Heart right ventricle (tissue), 16 donors: ENCODE results near the gene TPMT. TPM values are rescaled to one million over a fixed set of nuclear protein-coding genes. Genes with fewer than 3 reads are reported as not detected.

Experiments used
- ATAC-seq, 8 donors: fragments of 200-7000 bp; cut with Tn5 transposase; one replicate each; pipeline ENCODE4 v1.9.1; 2020; ENCODE audit warnings: mild to moderate bottlenecking in 8 of 8, moderate library complexity in 8 of 8, moderate number of reproducible peaks in 1 of 8
- DNase-seq, 2 donors: peaks; one replicate each; pipeline ENCODE4 v3.0.0-alpha.2; 2020
- H3K27ac ChIP-seq, 10 donors: fragments of 200-600 bp; sonication (generic) in 2 of 10; one replicate each; pipeline versions ENCODE4 v1.5.0 to v1.8.0; 2020 to 2022; ENCODE audit warnings: mild to moderate bottlenecking in 3 of 10
- H3K27me3 ChIP-seq, 7 donors: fragments of 200-600 bp; one replicate each; pipeline ENCODE4 v1.8.0; 2021 to 2022; ENCODE audit warnings: mild to moderate bottlenecking in 2 of 7
- H3K36me3 ChIP-seq, 9 donors: fragments of 200-600 bp; sonication (generic) in 1 of 9; one replicate each; pipeline versions ENCODE4 v1.5.0 to v1.8.0; 2020 to 2022; ENCODE audit warnings: mild to moderate bottlenecking in 2 of 9
- H3K4me1 ChIP-seq, 9 donors: fragments of 200-600 bp; sonication (generic) in 1 of 9; one replicate each; pipeline versions ENCODE4 v1.5.0 to v1.8.0; 2020 to 2022; ENCODE audit warnings: mild to moderate bottlenecking in 4 of 9
- H3K4me3 ChIP-seq, 10 donors: fragments of 200-600 bp; sonication (generic) in 2 of 10; one replicate each; pipeline versions ENCODE4 v1.5.0 to v1.8.0; 2020 to 2022; ENCODE audit warnings: mild to moderate bottlenecking in 7 of 10, moderate library complexity in 2 of 10
- H3K9me3 ChIP-seq, 11 donors: fragments of 200-600 bp in 10 of 11; sonication (generic) in 2 of 11; one replicate each; pipeline versions ENCODE4 v1.5.0 to v1.8.0; 2013 to 2022; ENCODE audit warnings: mild to moderate bottlenecking in 2 of 11, control low read depth in 1 of 11, moderate library complexity in 1 of 11
- CTCF ChIP-seq, 9 donors: fragments of 200-600 bp; sonication (generic) in 2 of 9; IDR thresholded peaks; one replicate each; pipeline versions ENCODE4 v1.5.0 to v1.8.0; 2021 to 2022; ENCODE audit warnings: antibody characterized with exemption in 9 of 9, mild to moderate bottlenecking in 5 of 9, moderate library complexity in 1 of 9
- WGBS, 2 donors: extraction: QIAGEN DNeasy Blood & Tissue Kit; methylation state at CpG; one replicate each; pipeline ENCODE4 v1.1.7; 2013; ENCODE audit warnings: inconsistent platforms in 1 of 2; 5-methylcytosine and 5-hydroxymethylcytosine counted together
- intact Hi-C, 10 donors: fragments of 100-400 bp; cut with DNase I; formaldehyde crosslinking; loops; one replicate each; pipeline versions ENCODE4 v1.11.1 to v1.14.2; 2022
- polyA plus RNA-seq, 2 donors: library from polyadenylated mRNA; stranded (reverse); fragments of 200-250 nt; gene quantifications; one replicate each; pipeline ENCODE4 v1.2.3, GENCODE V29; 2013
- total RNA-seq, 10 donors: library from RNA; stranded (reverse); fragmentation: NEBNext Ultra II Directional in 3 of 10; extraction: Animal tissue kit (Norgen Biotek cat#: 25700) in 3 of 10; gene quantifications; one replicate each; pipeline versions ENCODE4 v1.2.1 to v1.2.4, GENCODE V29; 2021 to 2023
- donor health status: Arrhythmogenic right ventricular cardiomyopathy.
- donor health status: ischemic (EF 13 %, LVEDD 7.1; RV severe dilation, severe dysfunction).
- donor health status: healthy with polysubstance abuse.
- donor health status: DM: no; HTN: yes; CAD: no.
- donor health status: DM: no; HTN: no; CAD: no.
- donor health status: ischemic (EF 25% LVEDD 6.9; RV normal size, moderate dysfunction).
- donor health status: ischemic (EF 25% LVEDD 5.7; RV mildly dilated, moderate dysfunction).
- donor health status: healthy.
- donor health status: DM: yes; HTN: yes; CAD: no.
- donor health status: Ischemic cardiomyopathy.
- donor health status: ischemic (EF 35%, LVEDD 5.7; RV mildly dilated, moderate dysfunction).
- donor health status: nonischemic (EF 11% LVEDD 7.7; RV severe dilation, severe dysfunction).
- donor health status: DM: yes; HTN: yes; CAD: no.
- donor health status: PGD.
- donor health status: ischemic (EF 29% LVEDD 5.4; RV normal size, mild dysfunction).
- donor health status: nonischemic (EF 23%, LVEDD 6.1; RV moderate dilation, normal function).

Gene TPMT
- total and polyA plus RNA-seq, 12 donors: 10.2 to 16.0 (median 13.0) TPM

GRCh38 chr6:18088419-18089296 lies 66.2 kb downstream of the TPMT start:
- 78 to 84% methylated on average over 5 of the region's 5 CpGs for WGBS, 2 donors
- Histone ChIP-seq H3K27me3 (no peaks in the 10 kb centered on the region), H3K9me3 (peaks cover 0 to 18% (median 0%) of the 10 kb centered on the region in 11 donors), H3K36me3 (no peaks in the 10 kb centered on the region), H3K27ac (no peak overlapping the region), H3K4me1 (no peaks in the 10 kb centered on the region), H3K4me3 (no peak overlapping the region)
- ATAC-seq (no peak), DNase-seq (no peak)
- TF ChIP-seq CTCF (IDR thresholded peaks at IDR 0.05): no peak
- intact Hi-C loops: no loop called here

DNA sequence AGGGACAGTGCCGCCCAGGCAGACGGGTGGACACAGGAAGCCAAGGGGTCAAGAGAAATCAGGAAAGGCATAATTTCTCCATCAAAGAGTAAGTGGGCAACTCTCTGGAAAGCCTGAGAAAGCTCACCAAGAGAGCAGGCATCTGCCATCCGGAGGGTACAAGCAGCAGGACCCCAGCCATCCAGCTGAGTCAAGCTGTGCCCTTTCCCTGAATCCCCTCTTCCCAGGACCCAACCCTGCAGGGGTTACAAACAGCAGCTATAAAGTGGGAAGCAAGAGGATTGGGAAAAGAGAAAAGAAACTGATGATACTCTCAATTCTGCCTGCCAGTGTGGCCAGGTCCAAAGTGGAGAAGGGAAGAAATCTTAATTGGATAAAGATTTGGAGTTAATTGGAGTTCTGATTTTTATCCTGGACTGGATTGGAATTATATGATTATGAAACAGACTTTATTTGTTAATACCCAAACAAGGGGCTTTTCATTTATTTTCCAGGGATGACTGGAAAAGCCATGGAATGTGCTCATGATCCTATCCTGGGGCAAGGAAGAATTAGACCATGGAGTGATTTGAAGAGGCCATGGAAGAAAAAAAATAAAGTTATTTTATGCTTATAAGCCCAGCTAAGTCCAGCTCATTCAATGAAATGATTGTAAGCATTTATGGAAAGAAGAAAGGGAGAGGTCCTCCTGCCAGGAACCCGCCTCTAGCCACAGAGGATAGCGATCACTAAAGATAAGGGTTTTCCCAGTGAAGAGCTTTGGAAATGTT lies 67.3 kb downstream of the TPMT start:
- H3K27me3 ChIP-seq: no peaks in the 10 kb centered on the region
- TF ChIP-seq CTCF (IDR thresholded peaks at IDR 0.05): no peak
- H3K36me3 ChIP-seq: no peaks in the 10 kb centered on the region
- no peak overlapping the region for H3K27ac ChIP-seq
- no peak overlapping the region for H3K4me3 ChIP-seq
- no peaks in the 10 kb centered on the region for H3K4me1 ChIP-seq
- peaks cover 0 to 18% (median 0%) of the 10 kb centered on the region in 11 donors for H3K9me3 ChIP-seq
- 74 to 75% methylated on average over 5 of the region's 5 CpGs for WGBS, 2 donors
- no peak for DNase-seq
- no peak for ATAC-seq
- intact Hi-C loops: no loop called here

- Histone ChIP-seq H3K9me3 (peaks cover 0 to 3% (median 0%) of the 10 kb centered on the region in 11 donors), H3K4me1 (no peaks in the 10 kb centered on the region), H3K36me3 (no peaks in the 10 kb centered on the region), H3K27me3 (no peaks in the 10 kb centered on the region), H3K4me3 (no peak overlapping the region), H3K27ac (no peak overlapping the region)
- ATAC-seq (no peak), DNase-seq (no peak)
- intact Hi-C loops: no loop called here
- TF ChIP-seq CTCF (IDR thresholded peaks at IDR 0.05): no peak
- WGBS, 2 donors: 81 to 83% methylated on average over 11 of the region's 11 CpGs
These were observed 73.7 kb downstream of the TPMT start for GRCh38 chr6:18081025-18081668.

DNA sequence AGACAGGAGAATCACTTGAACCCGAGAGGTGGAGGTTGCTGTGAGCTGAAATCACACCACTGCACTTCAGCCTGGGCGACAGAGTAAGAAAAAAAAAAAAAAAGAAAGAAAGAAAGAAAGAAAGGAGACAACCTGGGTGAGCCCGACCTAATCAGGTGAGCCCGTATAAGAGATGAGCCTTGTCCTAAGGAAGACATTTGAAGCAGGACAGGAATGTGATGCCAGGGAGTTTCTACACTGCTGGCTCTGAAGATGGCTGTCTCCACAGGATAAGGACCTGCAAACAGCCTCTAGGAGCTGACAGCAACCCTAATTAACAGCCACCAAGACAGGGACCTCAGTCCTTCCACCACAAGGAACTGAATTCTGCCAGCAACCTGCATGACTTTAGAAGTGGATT lies 74.3 kb downstream of the TPMT start:
- ATAC-seq: no peak
- WGBS, 2 donors: 88 to 92% methylated on average over 4 of the region's 4 CpGs

More for the DNA sequence above, 74.3 kb downstream of the TPMT start:
- no peaks in the 10 kb centered on the region for H3K36me3 ChIP-seq
- H3K27me3 ChIP-seq: no peaks in the 10 kb centered on the region
- no peak overlapping the region for H3K4me3 ChIP-seq
- DNase-seq: no peak
- no peak overlapping the region for H3K27ac ChIP-seq
- H3K4me1 ChIP-seq: no peaks in the 10 kb centered on the region
- TF ChIP-seq CTCF (IDR thresholded peaks at IDR 0.05): no peak
- intact Hi-C loops: no loop called here
- H3K9me3 ChIP-seq: peaks cover 0 to 5% (median 0%) of the 10 kb centered on the region in 11 donors
